B cell (primary cell): Measurements from ENCODE around the gene AIG1. TPM values are rescaled to one million over a fixed set of nuclear protein-coding genes. Genes with fewer than 3 reads are reported as not detected.

ENCODE experiments used
- ATAC-seq: fragments of 200-7000 bp; cut with Tn5 transposase; one replicate; pipeline ENCODE4 v1.10.0; 2021; ENCODE audit warnings: low read depth, mild to moderate bottlenecking, moderate number of reproducible peaks, moderate library complexity
- CTCF ChIA-PET: fragments of 350-600 bp; sonication (Branson Sonifier 250); formaldehyde crosslinking; loops from one replicate; lab custom pipeline; 2021; ENCODE audit warnings: antibody characterized with exemption, inconsistent platforms; lab: Charles Lee
- POLR2A ChIA-PET: fragments of 350-600 bp; sonication (Branson Sonifier 250); formaldehyde crosslinking; loops from one replicate; lab custom pipeline; 2021; ENCODE audit warnings: antibody characterized with exemption; lab: Charles Lee
- DNase-seq: peaks from one replicate; pipeline ENCODE4 v3.0.0; 2013
- H2AFZ ChIP-seq: 2 replicates; pipeline ENCODE4 v1.6.1; 2012; ENCODE audit warnings: mild to moderate bottlenecking, low read depth, low read length; ENCODE audit not compliant: insufficient read depth, poor library complexity, severe bottlenecking
- H3K27ac ChIP-seq, 2 donors: 1 replicate in 1 of 2; 2 replicates in 1 of 2; pipeline ENCODE4 v1.5.1; 2012 to 2013; ENCODE audit warnings: low read length in 2 of 2, mild to moderate bottlenecking in 2 of 2, moderate library complexity in 1 of 2
- H3K27me3 ChIP-seq, 4 experiments: fragments of 200-600 bp in 1 of 4; sonication (generic) in 1 of 4; replicated peaks in 1 of 4; 1 replicate in 2 of 4; 2 replicates in 2 of 4; pipeline versions ENCODE4 v1.6.1 to v1.7.0; 2013 to 2016; ENCODE audit warnings: low read length in 3 of 4, mild to moderate bottlenecking in 2 of 4, mixed read lengths in 1 of 4, moderate library complexity in 1 of 4; ENCODE audit not compliant: insufficient read depth in 4 of 4, control insufficient read depth in 3 of 4; ENCODE audit errors: control extremely low read depth in 1 of 4
- H3K36me3 ChIP-seq, 2 experiments: replicated peaks in 1 of 2; 1 replicate in 1 of 2; 2 replicates in 1 of 2; pipeline versions ENCODE4 v1.6.1 to v1.7.1; 2013; ENCODE audit warnings: low read length in 1 of 2; ENCODE audit not compliant: insufficient read depth in 2 of 2, control insufficient read depth in 1 of 2; ENCODE audit errors: control extremely low read depth in 1 of 2, extremely low read depth in 1 of 2
- H3K4me1 ChIP-seq, 2 donors: fragments of 200-600 bp in 1 of 2; sonication (generic) in 1 of 2; 1 replicate in 1 of 2; 2 replicates in 1 of 2; pipeline versions ENCODE4 v1.5.1 to v1.6.1; 2013 to 2017; ENCODE audit warnings: low read length in 2 of 2; ENCODE audit not compliant: control insufficient read depth in 2 of 2, insufficient read depth in 2 of 2
- H3K4me2 ChIP-seq: replicated peaks from 2 replicates; pipeline ENCODE3; 2012; ENCODE audit warnings: mild to moderate bottlenecking, low read depth, low read length; ENCODE audit not compliant: poor library complexity, severe bottlenecking
- H3K4me3 ChIP-seq, 5 experiments: fragments of 200-600 bp in 1 of 5; sonication (generic) in 1 of 5; 1 replicate in 3 of 5; 2 replicates in 2 of 5; pipeline versions ENCODE4 v1.5.1 to v1.7.0; 2011 to 2016; ENCODE audit warnings: low read length in 4 of 5, mild to moderate bottlenecking in 4 of 5, low read depth in 2 of 5, control low read depth in 1 of 5, moderate library complexity in 1 of 5; ENCODE audit not compliant: insufficient read depth in 1 of 5; ENCODE audit errors: control extremely low read depth in 1 of 5, extremely low read depth in 1 of 5
- H3K79me2 ChIP-seq: fragments of 200-600 bp; sonication (generic); one replicate; pipeline ENCODE4 v1.6.0; 2016; ENCODE audit warnings: low read length; ENCODE audit not compliant: control insufficient read depth, insufficient read depth
- H3K9ac ChIP-seq: fragments of 200-600 bp; sonication (generic); 2 replicates; pipeline ENCODE4 v1.6.1; 2017; ENCODE audit warnings: mild to moderate bottlenecking, low read length, moderate library complexity
- H3K9me3 ChIP-seq, 3 donors: one replicate each; pipeline versions ENCODE4 v1.6.1 to v1.7.1; 2013; ENCODE audit warnings: low read length in 2 of 3; ENCODE audit not compliant: control insufficient read depth in 2 of 3, insufficient read depth in 1 of 3; ENCODE audit errors: control extremely low read depth in 1 of 3
- H4K20me1 ChIP-seq: 2 replicates; pipeline ENCODE4 v1.6.0; 2012; ENCODE audit warnings: mild to moderate bottlenecking, low read length; ENCODE audit not compliant: insufficient read depth, control insufficient read depth, poor library complexity, severe bottlenecking
- H3K27ac Mint-ChIP-seq: one replicate; pipeline ENCODE4 v1.8.0; 2021; ENCODE audit warnings: mixed read lengths
- H3K27me3 Mint-ChIP-seq: one replicate; pipeline ENCODE4 v1.8.0; 2021; ENCODE audit warnings: mixed read lengths
- H3K4me1 Mint-ChIP-seq: one replicate; pipeline ENCODE4 v1.8.0; 2021; ENCODE audit warnings: mixed read lengths
- H3K4me3 Mint-ChIP-seq: one replicate; pipeline ENCODE4 v1.8.0; 2021; ENCODE audit warnings: mixed read lengths
- H3K9me3 Mint-ChIP-seq: one replicate; pipeline ENCODE4 v1.8.0; 2022; ENCODE audit warnings: mixed read lengths; ENCODE audit not compliant: insufficient read depth
- CTCF ChIP-seq: fragments of 200-600 bp; IDR thresholded peaks from one replicate; pipeline ENCODE4 v1.8.0; 2022; ENCODE audit warnings: antibody characterized with exemption, mild to moderate bottlenecking
- EZH2 ChIP-seq: IDR thresholded peaks from 2 replicates; pipeline ENCODE4 v1.6.1; 2012; ENCODE audit warnings: borderline replicate concordance, low read depth, mild to moderate bottlenecking, moderate library complexity, low read length; ENCODE audit not compliant: insufficient read depth, poor library complexity, severe bottlenecking
- WGBS: methylation state at CpG from one replicate; pipeline ENCODE4 v1.1.5; 2013; ENCODE audit warnings: missing lambda C conversion rate; ENCODE audit not compliant: insufficient coverage; 5-methylcytosine and 5-hydroxymethylcytosine counted together
- intact Hi-C: fragments of 100-400 bp; cut with micrococcal nuclease; formaldehyde crosslinking; loops from one replicate; pipeline ENCODE4 v1.10.0; 2022
- polyA plus RNA-seq: library from polyadenylated mRNA; depleted of rRNA; stranded (reverse); fragments of >200 nt; gene quantifications from 2 replicates; pipeline ENCODE4 v1.2.3, GENCODE V29; 2012
- total RNA-seq, 2 donors: library from RNA; stranded (reverse); fragments of 120-200 nt in 1 of 2; gene quantifications; 1 replicate in 1 of 2; 2 replicates in 1 of 2; pipeline versions ENCODE4 v1.2.3 to v1.2.4, GENCODE V29; 2013 to 2022

Gene AIG1
- total and polyA plus RNA-seq, 2 donors (not counting 1 experiment from before 2014, with no cell fraction given) = 7.0 to 9.0 TPM

DNA sequence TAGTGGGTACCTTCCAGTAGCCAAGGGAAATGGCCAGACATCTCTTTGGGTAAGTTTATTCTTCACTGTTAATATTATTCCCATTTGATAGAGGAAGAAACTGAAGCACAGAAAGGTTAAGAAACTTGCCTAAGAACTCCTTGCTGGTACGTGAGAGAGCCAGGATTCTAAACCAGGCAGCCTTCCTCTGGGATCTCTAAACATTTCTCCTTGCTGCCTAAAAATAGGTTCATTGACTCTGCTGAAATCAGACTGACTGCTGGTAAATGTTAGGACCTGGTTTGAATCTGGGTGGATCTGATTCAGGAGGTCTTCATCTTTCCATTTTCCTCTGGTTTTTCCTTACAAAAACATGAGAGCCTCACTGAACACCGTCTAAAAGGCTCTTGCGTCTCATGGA lies 186.9 kb downstream of the AIG1 start:
- H3K27me3 ChIP-seq = no peaks in the 10 kb centered on the region
- no peaks in the 10 kb centered on the region for H3K4me1 ChIP-seq
- 100% methylated on average over 1 of the region's 3 CpGs for WGBS
- intact Hi-C loops = no loop called here
- no peak for TF ChIP-seq EZH2
- TF ChIP-seq CTCF = no peak
- no peak overlapping the region for H3K9ac ChIP-seq
- no peak overlapping the region for H3K4me2 ChIP-seq
- no peak for ATAC-seq
- Mint-ChIP-seq H3K9me3 (no peaks in the 10 kb centered on the region), H3K27me3 (no peaks in the 10 kb centered on the region), H3K27ac (no peak overlapping the region), H3K4me1 (no peaks in the 10 kb centered on the region), H3K4me3 (no peak overlapping the region)
- H2AFZ ChIP-seq = no peak overlapping the region
- ChIA-PET CTCF (no interaction called here), POLR2A (no interaction called here)
- H3K36me3 ChIP-seq = no peaks in the 10 kb centered on the region
- H4K20me1 ChIP-seq = no peaks in the 10 kb centered on the region
- DNase-seq = no peak
- H3K27ac ChIP-seq = no peak overlapping the region
- H3K4me3 ChIP-seq = no peak overlapping the region
- H3K79me2 ChIP-seq = no peaks in the 10 kb centered on the region
- H3K9me3 ChIP-seq = peaks cover 0 to 2% (median 0%) of the 10 kb centered on the region in 3 donors

DNA sequence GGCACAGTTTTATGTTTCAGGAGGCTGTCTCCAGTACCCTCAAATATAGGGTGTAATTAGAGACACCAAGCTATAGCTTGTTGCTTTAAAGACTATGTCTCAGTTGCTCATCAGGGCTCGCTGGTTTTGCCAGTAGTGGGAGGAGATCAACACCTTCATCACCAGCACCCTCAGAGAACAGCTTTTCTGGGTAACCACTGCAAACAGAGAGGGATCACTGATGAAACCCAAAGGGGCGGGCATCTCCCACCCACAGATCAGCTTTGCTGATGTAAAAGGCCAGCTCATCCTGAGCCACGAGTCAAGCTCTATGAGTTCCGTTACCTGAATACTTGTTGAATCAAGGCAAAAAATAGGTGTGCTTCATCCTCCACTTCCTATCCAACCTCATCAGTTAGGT lies 187.7 kb downstream of the AIG1 start:
- Histone ChIP-seq H3K9ac (no peak overlapping the region), H3K4me2 (no peak overlapping the region), H3K27ac (no peak overlapping the region), H3K27me3 (no peaks in the 10 kb centered on the region), H4K20me1 (no peaks in the 10 kb centered on the region), H3K9me3 (peaks cover 0 to 2% (median 0%) of the 10 kb centered on the region in 3 donors), H3K4me1 (no peaks in the 10 kb centered on the region), H3K4me3 (no peak overlapping the region), H3K36me3 (no peaks in the 10 kb centered on the region), H3K79me2 (no peaks in the 10 kb centered on the region), H2AFZ (no peak overlapping the region)
- CTCF ChIA-PET = no interaction called here
- TF ChIP-seq EZH2 (no peak), CTCF (no peak)
- no peak for ATAC-seq
- Mint-ChIP-seq H3K4me3 (no peak overlapping the region), H3K27ac (no peak overlapping the region), H3K9me3 (no peaks in the 10 kb centered on the region), H3K4me1 (no peaks in the 10 kb centered on the region), H3K27me3 (no peaks in the 10 kb centered on the region)
- POLR2A ChIA-PET = no interaction called here
- DNase-seq = no peak
- intact Hi-C loops = no loop called here
- WGBS = 91% methylated on average over 1 of the region's 4 CpGs
